ENCODE results near the gene HTT.

Gene HTT

DNA sequence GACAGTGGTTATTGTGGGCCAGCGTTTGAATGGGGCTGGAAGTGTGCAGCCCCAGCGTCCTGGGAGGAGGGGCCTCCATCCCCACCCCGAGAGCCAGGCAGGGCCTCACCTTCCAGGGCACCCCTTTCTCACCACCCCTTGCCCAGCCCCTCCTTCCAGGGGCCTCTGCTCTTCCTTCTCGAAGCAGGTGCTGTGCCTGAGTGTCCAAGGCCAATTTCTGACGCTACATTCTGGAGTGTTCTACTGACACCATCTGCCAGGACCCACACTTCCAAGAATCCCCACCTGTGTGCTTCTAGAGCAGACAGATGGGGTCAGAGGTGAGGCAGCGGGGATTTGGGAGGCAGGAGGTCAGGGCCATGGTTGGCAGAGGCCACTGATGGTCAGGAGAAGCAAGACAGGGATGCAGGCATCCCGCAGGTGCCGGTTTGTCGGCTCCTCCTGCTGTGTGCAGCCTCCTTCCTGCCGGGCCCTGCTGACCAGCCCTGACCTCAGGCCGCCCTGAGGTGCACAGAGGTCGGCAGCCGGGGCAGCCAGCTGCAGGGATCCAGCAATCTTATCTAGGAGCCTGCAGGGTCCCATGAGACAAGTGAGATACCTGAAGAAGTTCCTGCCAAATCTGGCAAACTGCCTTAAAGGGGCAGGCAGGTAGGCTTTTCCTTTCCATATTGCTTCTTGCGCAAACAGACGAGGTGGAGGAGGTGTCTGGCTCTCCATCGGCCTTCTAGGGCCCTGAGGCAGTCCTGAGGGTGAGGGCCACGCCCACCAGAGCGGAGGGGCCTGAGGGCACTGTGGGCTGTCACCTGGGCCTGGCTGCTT is 193.3 kb downstream of the HTT start:
- DNase-seq (ENCODE audit: low spot score), result no peak

DNA sequence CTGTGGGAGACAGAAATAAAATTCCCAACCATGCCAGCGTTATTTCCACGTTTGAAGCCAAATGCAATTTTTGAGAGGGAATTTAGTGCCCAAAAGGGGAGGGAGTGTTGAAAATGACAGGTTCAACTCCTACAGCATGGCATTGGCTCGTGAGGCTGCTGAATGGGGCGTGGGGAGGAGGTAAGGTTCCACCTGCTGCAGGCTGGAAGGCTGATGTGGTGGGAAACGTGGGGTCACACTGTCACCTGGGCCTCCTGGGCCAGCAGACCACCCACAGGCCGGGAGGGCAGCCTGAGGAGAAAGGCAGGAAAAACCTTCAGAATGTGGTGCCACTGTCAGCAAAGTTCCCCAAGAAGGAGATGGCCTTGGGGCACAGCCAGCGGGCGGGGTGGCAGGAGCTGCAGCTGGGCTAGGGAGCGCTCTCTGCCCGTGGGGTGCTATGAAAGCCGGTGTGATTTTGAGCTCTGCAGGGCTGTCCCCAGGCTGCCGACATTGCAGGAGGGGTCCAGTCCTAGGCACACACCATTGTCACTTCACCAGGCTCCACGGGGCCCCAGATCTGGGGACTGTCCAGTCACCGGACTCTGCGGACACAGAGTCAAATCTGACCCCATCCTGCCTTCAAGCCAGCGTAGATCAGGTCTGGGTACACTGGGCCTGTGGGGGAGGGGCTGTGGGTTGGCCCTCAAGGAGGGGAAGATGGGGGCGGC is 194.1 kb downstream of the HTT start:
- no peak for DNase-seq (ENCODE audit: low spot score)

- no peak for DNase-seq (ENCODE audit: low spot score)
These were observed 194.8 kb downstream of the HTT start for GRCh38 chr4:3269105-3269927.

DNA sequence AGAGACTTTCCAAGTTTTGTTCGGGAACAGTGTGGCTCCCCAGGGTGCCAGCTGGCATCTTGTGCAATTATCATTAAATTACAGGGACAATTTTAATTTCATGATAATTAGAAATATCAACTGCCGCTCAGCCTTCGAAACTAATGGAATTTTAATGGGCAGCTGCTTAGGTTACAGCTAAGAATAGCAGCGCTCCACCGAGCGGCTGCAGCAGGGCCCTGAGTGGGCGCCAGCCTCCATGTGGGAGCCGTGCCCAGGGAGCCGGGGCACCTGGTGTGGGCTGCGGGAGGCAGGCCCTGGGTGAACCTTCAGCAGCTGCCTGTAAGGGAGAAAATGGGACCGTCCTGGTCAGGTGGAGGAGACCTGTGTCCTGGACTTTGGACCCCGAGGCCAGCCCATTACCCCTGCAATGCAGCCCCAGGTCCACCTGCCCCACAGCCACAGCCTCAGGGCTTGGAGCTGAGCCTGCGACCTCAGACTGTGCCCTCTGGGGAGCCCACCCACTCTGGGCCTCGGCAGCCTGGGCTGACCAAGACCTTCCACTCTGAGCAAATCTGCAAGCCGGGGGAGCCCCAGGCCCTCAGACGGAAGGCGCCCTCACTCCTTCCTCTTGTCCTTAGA is 195.6 kb downstream of the HTT start:
- DNase-seq (ENCODE audit: low spot score), result no peak

DNA sequence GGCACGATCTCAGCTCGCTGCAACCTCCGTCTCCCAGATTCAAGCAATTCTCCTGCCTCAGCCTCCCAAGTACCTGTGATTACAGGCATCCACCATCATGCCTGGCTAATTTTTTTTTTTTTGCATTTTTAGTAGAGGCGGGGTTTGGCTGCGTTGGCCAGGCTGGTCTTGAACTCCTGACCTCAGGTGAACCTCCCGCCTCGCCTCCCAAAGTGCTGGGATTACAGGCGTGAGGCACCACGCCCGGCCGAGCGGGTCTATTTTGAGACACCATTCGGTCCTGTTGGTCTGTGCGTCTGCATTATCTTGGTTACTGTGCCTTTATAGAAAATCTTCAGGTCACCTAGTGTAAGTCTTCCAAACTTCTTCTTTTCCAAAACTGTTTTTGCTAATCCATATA is 196.7 kb downstream of the HTT start:
- no peak for DNase-seq (ENCODE audit: low spot score)

GRCh38 chr4:3276986-3277385 is 202.5 kb downstream of the HTT start:
- no peak for DNase-seq (ENCODE audit: low spot score)

DNA sequence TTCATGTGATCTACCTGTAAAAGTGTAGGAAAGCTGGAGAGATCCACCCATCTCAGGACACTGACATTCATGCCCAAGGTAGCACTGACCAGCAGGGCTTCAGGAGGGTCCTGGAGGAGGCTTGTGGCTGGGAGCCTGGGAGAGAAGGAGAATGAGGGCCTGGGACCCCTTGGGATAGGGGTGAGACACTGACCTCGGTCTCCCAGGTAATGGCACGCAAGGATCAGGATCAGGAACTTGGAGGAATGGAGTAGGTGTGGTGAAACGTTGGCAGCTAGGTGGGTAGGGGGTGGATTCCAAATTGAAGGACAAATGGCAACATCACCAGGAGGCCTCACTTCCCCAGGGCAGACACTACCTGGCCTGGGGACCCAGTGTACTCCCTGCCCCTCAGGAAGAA is 206.0 kb downstream of the HTT start:
- DNase-seq (ENCODE audit: low spot score), result no peak

DNA sequence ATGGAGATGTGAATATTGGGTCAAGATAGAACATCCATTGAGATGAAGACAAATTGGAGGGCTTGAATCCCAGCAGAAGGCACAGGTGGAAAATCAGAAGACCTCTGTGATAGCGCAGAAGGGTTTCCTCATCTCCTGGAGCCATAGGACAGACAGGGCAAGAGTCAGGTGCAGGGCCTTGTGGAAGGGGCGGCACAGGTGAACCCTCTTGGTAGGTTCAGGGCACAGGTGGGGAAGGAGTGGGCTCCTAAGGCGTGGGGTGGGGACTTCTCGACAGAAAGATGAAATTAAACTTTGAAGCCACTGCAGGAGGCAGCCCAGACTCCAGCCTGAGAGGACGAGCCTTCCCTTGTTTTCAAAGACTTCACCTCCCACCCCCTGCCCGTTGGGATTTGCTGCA is 209.0 kb downstream of the HTT start:
- DNase-seq (ENCODE audit: low spot score), result no peak

DNA sequence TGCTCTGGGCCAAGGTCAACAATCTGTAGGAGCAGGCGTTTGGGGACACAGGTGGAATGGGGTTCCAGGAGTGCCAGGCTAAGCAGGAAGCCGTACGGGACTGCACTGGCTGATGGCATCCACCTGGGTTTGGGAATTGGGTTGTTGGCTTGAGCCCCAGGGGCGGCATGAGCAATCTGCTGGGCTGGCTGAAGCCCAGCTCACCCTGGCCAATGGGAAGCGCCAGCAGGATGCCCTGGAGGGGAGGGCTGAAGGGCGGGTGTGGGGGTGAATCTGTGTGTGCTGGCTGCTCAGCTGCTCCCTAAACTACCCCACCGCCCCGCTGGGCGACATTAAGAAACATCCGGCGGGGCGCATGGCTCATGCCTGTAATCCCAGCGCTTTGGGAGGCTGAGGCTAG is 209.4 kb downstream of the HTT start:
- DNase-seq (ENCODE audit: low spot score), result no peak

DNA sequence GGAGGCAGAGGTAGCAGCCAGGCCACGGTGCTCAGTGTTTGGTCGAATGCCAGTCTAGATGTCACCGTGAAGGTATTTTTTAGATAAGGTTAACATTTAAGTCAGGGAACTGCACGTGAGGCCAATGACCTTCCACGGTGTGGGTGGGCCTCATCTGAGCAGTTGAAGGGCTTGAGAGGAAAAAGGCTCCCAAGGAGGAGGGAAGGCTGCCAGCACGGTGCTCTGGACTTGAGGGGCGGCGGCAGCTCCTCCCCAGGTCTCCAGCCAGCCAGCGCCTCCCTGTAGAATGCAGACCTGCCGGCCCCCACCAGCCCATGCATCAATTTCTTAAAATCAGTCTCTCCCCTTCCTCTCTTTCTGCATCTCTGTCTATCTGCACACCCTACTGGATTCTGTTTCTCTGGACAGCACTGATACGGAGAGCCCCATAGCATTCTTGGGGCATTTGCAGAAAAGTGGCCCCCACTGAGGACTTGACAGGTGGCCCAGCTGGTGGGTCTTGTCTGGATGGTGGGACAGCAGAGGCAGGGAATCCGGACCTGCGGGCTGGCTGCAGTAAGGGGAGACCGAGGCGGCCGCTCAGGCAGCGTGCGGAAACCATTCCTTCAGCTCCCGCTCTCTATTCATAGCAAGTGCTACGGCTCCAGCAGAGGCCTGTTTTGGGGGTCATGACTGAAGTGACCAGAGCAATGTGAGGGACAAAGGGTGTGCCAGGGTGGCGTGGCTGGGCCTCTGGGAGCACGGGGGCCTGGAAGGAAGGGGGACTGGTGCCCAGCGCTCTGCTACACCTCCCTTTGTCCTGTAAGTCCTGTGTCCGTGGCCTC is 210.5 kb downstream of the HTT start:
- no peak for DNase-seq (ENCODE audit: low spot score)

DNA sequence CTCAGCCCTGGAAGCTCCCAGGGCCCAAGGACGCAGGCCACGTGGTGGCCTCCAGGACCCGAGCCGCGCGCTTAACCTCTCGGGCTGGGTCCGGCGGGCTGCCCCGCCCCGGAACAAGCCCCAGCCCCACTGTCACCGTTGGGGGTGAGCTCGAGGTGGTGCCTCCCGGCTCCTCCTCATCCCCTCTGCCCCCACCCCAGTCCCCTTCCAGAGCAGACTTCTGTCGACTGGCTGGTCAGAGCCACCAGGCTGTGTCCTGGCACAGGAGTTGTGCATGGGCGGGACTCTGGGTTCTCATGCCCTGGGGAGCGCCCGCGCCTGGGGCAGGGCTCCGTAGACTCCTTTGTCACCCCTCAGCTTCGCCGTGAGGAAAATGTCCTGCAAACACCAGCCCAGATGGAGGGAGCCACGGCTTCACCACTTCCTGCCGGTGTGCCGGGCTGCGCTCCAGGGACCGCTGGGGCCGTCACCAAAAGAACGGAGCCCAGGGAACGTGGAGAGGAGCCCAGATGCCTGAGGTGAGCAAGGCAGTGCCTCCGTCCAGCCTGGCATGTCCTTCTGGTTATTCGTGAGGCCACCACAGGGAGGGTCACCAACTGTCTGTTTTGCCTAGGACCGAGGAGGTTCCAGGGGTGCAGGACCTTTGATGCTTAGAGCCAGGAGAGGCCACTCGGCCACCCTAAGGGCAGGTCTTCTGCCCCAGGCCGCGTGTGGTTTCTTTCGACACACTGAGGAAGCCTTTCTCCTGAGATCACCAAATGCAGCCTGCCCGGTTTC is 211.3 kb downstream of the HTT start:
- no peak for DNase-seq (ENCODE audit: low spot score)

DNA sequence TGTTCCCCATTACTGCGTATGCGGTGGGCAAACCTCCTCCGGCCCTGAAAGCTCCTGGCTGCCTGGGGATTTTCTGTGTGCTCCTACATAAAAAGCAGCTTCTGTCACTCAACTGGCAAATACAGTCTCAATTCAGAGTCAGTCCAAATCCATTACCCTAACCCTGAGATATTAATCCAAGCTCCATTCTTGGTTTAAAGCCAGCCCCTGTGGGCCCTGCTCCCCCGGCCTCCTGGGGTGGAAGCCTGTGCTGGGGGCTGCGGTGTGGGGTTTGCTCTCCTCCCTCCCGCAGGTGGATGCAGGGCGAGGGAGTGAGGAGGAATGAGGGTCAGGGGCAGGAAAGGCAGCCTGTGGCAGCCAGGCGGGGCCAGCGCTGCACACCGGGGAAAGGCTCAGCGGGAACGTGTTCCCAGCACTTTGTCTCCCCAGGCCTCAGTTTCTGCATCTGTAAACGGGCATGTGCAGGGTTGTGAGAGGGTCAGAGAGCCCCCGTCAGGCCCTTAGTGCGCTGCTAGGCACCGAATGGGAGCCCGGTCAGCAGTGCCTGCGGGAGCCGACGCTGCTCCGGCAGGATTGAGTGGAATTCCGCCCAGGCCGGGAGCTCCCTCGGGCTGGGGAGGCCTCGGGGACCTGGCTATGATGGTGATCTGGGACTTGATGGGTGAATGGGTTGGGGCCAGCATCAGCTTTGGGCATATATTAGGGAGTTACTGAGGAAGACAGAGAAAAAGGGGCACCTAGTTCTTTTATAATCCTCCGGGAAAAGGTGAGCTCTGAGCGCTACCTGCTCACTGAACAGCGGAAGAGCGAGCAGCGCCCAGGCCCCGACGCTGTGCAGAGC is 212.1 kb downstream of the HTT start:
- no peak for DNase-seq (ENCODE audit: low spot score)

DNA sequence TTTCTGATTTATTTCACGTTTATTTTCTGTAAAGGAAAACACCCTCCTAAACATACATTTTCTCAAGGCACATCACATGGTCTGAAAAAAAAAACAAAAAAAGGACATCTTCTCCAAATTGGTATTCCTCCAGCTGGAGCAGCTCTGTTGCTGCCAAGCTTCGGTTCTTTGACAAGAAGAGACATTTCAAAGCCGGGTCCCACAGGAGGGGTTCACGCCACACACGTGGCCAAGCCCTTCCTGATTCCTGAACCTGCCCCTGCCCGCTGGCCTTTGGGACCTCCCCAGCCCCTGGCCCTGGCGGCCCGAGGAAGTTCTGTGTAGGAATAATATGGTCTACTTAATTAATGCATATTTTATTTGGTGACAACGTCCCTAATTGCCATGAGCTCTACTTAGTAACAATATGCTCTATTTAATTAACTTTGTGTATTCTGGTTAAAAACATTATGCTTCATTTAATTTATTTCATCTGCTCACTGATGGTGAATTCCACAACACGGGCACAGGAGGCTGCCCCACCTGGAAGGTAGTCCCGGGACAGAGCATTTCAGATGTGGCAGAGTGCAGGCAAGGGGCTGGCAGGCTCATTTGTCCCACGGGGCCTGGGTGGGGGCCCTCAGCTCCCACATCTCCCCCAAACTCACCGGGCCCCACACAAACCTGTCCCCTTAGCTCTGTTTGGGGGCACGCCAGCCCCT is 212.9 kb downstream of the HTT start:
- DNase-seq (ENCODE audit: low spot score), result no peak

GRCh38 chr4:3287972-3288570 is 213.6 kb downstream of the HTT start:
- DNase-seq (ENCODE audit: low spot score), result no peak

DNA sequence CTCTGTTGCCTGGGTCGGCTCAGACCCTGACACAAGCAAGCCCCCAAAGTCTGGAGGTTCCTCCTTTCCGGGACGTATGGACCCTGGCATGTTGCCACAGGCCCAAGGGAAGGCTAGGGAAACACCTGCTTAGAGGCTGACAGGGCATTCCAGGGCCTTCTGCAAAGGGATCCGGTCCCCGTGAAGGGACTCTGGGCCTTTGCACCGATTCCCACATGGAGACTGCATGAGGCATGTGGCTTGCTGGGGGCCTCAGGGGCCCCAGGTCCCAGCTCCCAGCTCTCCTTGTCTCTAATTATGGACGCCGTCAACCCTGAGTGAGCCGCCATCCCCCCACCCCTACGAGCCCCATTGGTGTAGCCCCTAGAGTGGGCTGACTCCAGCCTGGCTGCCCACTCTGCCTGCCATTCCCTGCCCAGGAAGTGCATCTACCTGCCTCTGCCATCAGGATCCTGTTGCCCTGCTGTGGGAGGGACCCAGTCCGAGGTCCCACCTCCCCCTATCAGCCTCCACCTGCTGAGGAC is 214.2 kb downstream of the HTT start:
- DNase-seq (ENCODE audit: low spot score), result no peak

DNA sequence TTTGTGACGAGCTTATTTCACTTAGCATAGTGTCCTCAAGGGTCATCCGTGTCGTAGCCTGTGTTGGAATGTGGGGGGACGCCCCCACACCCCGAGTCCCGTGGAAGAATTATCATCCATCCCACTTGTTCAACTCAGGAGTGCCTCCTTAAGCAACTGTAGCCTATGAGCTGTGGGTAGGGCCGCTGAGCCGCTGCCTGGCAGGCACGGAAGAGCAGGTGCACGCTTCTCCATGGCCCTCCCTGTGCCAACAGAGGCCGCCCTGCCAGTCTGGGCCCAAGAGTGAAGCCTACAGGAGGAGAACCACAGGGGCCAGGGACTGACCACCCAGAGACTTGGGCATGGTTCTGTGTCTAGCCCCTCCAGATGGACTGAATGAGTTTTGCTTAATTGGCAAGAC is 216.0 kb downstream of the HTT start:
- no peak for DNase-seq (ENCODE audit: low spot score)

DNA sequence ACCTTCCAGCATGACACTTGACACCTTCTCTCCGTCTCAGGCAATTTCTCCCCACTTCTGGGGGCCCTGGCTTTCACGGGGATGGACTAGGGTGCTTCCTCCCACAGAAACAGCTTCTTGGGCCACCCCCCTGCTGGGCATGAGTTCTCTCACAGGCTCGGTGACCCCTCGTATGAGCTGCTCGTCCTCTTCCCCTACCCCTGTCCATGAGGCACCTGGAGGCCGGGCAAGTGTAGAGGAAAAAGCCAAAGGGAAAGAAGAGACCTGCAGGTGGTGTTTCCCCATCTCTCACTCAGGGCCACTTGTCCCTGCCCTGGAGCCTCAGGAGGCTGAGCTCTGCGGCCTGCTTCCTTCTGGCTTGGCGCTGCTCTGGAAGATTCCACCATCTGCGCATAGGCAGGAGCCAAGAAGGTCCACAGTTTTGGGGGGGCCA is 216.4 kb downstream of the HTT start:
- no peak for DNase-seq (ENCODE audit: low spot score)

- no peak for DNase-seq (ENCODE audit: low spot score)
These were observed 217.0 kb downstream of the HTT start for GRCh38 chr4:3291411-3291968.
